Omental fat pad (tissue), 4 donors: ENCODE data around the gene EDAR. TPM values are rescaled to one million over a fixed set of nuclear protein-coding genes. Genes with fewer than 3 reads are reported as not detected.

ENCODE experiments used
- ATAC-seq: fragments of 150-250 bp; one replicate; pipeline ENCODE4 v1.9.1; 2016; ENCODE audit warnings: mild to moderate bottlenecking, moderate library complexity; ENCODE audit not compliant: low FRiP score
- DNase-seq: peaks from one replicate; pipeline ENCODE4 v3.0.0-alpha.2; 2019; ENCODE audit warnings: low spot score
- CTCF ChIP-seq, 3 donors: fragments of 450-650 bp; IDR thresholded peaks; one replicate each; pipeline ENCODE4 v1.5.1; 2016 to 2017; ENCODE audit warnings: antibody characterized with exemption in 3 of 3, mild to moderate bottlenecking in 3 of 3, moderate library complexity in 2 of 3
- total RNA-seq, 4 donors: library from RNA; depleted of rRNA; stranded (reverse); fragments of >200 nt; gene quantifications; one replicate each; pipeline ENCODE4 v1.1.0, GENCODE V29; 2016

Gene EDAR
- total RNA-seq, 4 donors from 2014 or later, result not detected

GRCh38 chr2:108936866-108937265, 52.2 kb downstream of the EDAR start:
- no peak for TF ChIP-seq CTCF (IDR thresholded peaks at IDR 0.05)
- DNase-seq, result no peak
- ATAC-seq, result no peak

GRCh38 chr2:108936076-108936864, 52.8 kb downstream of the EDAR start:
- DNase-seq (no peak), ATAC-seq (no peak)
- TF ChIP-seq CTCF (IDR thresholded peaks at IDR 0.05), result no peak

- TF ChIP-seq CTCF (IDR thresholded peaks at IDR 0.05), result no peak
- DNase-seq, result no peak
- no peak for ATAC-seq
Measured at GRCh38 chr2:108935271-108935741, 53.7 kb downstream of the EDAR start.

GRCh38 chr2:108934583-108935245, 54.3 kb downstream of the EDAR start:
- no peak for DNase-seq
- no peak for TF ChIP-seq CTCF (IDR thresholded peaks at IDR 0.05)
- ATAC-seq, result no peak

GRCh38 chr2:108934151-108934550, 54.9 kb downstream of the EDAR start:
- no peak for ATAC-seq
- DNase-seq, result no peak
- no peak for TF ChIP-seq CTCF (IDR thresholded peaks at IDR 0.05)

GRCh38 chr2:108933691-108934117, 55.3 kb downstream of the EDAR start:
- ATAC-seq (no peak), DNase-seq (no peak)
- no peak for TF ChIP-seq CTCF (IDR thresholded peaks at IDR 0.05)
